ENCODE data around the gene RABL2B. TPM values are rescaled to one million over a fixed set of nuclear protein-coding genes. Genes with fewer than 3 reads are reported as not detected.

RABL2B gene
- total and polyA plus RNA-seq, 12 donors, result 10.1 to 33.9 (median 17.7) TPM

- no peaks in the 10 kb centered on the region for H3K4me1 ChIP-seq (replicated peaks in 1 of 2)
- H3K9me3 ChIP-seq (replicated peaks in 1 of 3), result no peaks in the 10 kb centered on the region
- H3K27ac ChIP-seq, result no peak within 1 kb of the TSS
- WGBS, 4 donors, result 73 to 81% (median 77%) methylated on average over 10 to 13 of the region's 13 CpGs
- peak in 4 of 7 donors; percentile 3 to 45 (median 10) for DNase-seq
- TF ChIP-seq POLR2A (IDR thresholded peaks at IDR 0.05), result no peak
- no peak for TF ChIP-seq CTCF (IDR thresholded peaks at IDR 0.05)
- intact Hi-C loops (cut with DNase I), result no loop called here
- H3K27me3 ChIP-seq, result no peaks in the 10 kb centered on the region
- no peak within 1 kb of the TSS for H3K4me3 ChIP-seq
- no peaks in the 10 kb centered on the region for H3K36me3 ChIP-seq (replicated peaks in 1 of 2)
Measured at GRCh38 chr22:50737728-50738648, 45.4 kb downstream of the RABL2B start, which contains the start of gene ACR. Gene ACR (plus strand): TSS chr22:50738204. CDS start chr22:50738236, 32 bp downstream.

GRCh38 chr22:50735739-50736030 is 47.8 kb downstream of the RABL2B start:
- Histone ChIP-seq H3K36me3 (replicated peaks in 1 of 2) (no peaks in the 10 kb centered on the region), H3K27ac (no peak overlapping the region), H3K4me1 (replicated peaks in 1 of 2) (no peaks in the 10 kb centered on the region), H3K4me3 (no peak overlapping the region), H3K27me3 (peaks cover 13% of the 10 kb centered on the region), H3K9me3 (replicated peaks in 1 of 3) (no peaks in the 10 kb centered on the region)
- TF ChIP-seq CTCF (IDR thresholded peaks at IDR 0.05), result no peak
- no peak for TF ChIP-seq POLR2A (IDR thresholded peaks at IDR 0.05)
- intact Hi-C loops (cut with DNase I), result no loop called here
- WGBS, 4 donors, result 74 to 78% (median 75%) methylated on average over 6 of the region's 6 CpGs
- peak in 1 of 7 donors; percentile 2 for DNase-seq

GRCh38 chr22:50734986-50735738 is 48.3 kb downstream of the RABL2B start:
- no peak for TF ChIP-seq POLR2A (IDR thresholded peaks at IDR 0.05)
- TF ChIP-seq CTCF (IDR thresholded peaks at IDR 0.05), result no peak
- peak in 5 of 7 donors; percentile 3 to 45 (median 9) for DNase-seq
- WGBS, 4 donors, result 82 to 85% (median 84%) methylated on average over 12 to 13 of the region's 13 CpGs
- Histone ChIP-seq H3K9me3 (replicated peaks in 1 of 3) (no peaks in the 10 kb centered on the region), H3K4me3 (no peak overlapping the region), H3K36me3 (replicated peaks in 1 of 2) (no peaks in the 10 kb centered on the region), H3K4me1 (replicated peaks in 1 of 2) (no peaks in the 10 kb centered on the region), H3K27ac (no peak overlapping the region), H3K27me3 (peaks cover 16% of the 10 kb centered on the region)
- intact Hi-C loops (cut with DNase I), result no loop called here

- Histone ChIP-seq H3K9me3 (replicated peaks in 1 of 3) (no peaks in the 10 kb centered on the region), H3K27ac (no peak overlapping the region), H3K36me3 (replicated peaks in 1 of 2) (no peaks in the 10 kb centered on the region), H3K4me1 (replicated peaks in 1 of 2) (no peaks in the 10 kb centered on the region), H3K27me3 (peaks cover 16% of the 10 kb centered on the region), H3K4me3 (no peak overlapping the region)
- no peak for TF ChIP-seq POLR2A (IDR thresholded peaks at IDR 0.05)
- no peak for TF ChIP-seq CTCF (IDR thresholded peaks at IDR 0.05)
- DNase-seq, result peak in 6 of 7 donors; percentile 6 to 46 (median 13)
- WGBS, 4 donors, result 64 to 83% (median 78%) methylated on average over 5 to 10 of the region's 10 CpGs
- intact Hi-C loops (cut with DNase I), result no loop called here
Measured at GRCh38 chr22:50734343-50734771, 49.1 kb downstream of the RABL2B start.

Measured in adrenal gland (tissue), 12 donors.